Measurements from ENCODE around the gene SLC22A13. TPM values are rescaled to one million over a fixed set of nuclear protein-coding genes. Genes with fewer than 3 reads are reported as not detected.

Gene SLC22A13
- total RNA-seq, 4 donors from 2014 or later = 0.32 to 0.68 (median 0.60) TPM; not detected in 1

GRCh38 chr3:38247366-38248035 is 18.1 kb upstream of the SLC22A13 start:
- intact Hi-C loops (cut with DNase I; ENCODE audit: low total_unique reads) (loop anchor here (10.0 kb wide), 1 partner anchor 583 kb away; no protein-coding TSS in a partner anchor), in situ Hi-C loops (cut with MboI; ENCODE audit: low pct_ligation_motif_present in 1 of 4, low pct_unique_long_range_greater_than_20kb in 1 of 4, low sequenced_read_pairs in 3 of 4) (no loop called here)
- Histone ChIP-seq H3K4me3 (no peak overlapping the region), H3K9me3 (no peaks in the 10 kb centered on the region), H3K4me1 (peaks cover 0 to 8% (median 0%) of the 10 kb centered on the region in 4 donors), H3K36me3 (peaks cover 0 to 41% (median 20%) of the 10 kb centered on the region in 4 donors), H3K27me3 (no peaks in the 10 kb centered on the region), H3K27ac (no peak overlapping the region)
- no peak for TF ChIP-seq POLR2AphosphoS5 (IDR thresholded peaks at IDR 0.05)
- no peak for TF ChIP-seq EP300 (IDR thresholded peaks at IDR 0.05; ENCODE audit: low read depth)
- no peak for TF ChIP-seq POLR2A (IDR thresholded peaks at IDR 0.05)
- TF ChIP-seq CTCF (IDR thresholded peaks at IDR 0.05) = no peak
- no peak for DNase-seq

- intact Hi-C loops (cut with DNase I; ENCODE audit: low total_unique reads) (no loop called here), in situ Hi-C loops (cut with MboI; ENCODE audit: low pct_ligation_motif_present in 1 of 4, low pct_unique_long_range_greater_than_20kb in 1 of 4, low sequenced_read_pairs in 3 of 4) (no loop called here)
- Histone ChIP-seq H3K9me3 (no peaks in the 10 kb centered on the region), H3K27me3 (no peaks in the 10 kb centered on the region), H3K4me3 (no peak overlapping the region), H3K4me1 (peaks cover 0 to 8% (median 0%) of the 10 kb centered on the region in 4 donors), H3K36me3 (peaks cover 0 to 64% (median 26%) of the 10 kb centered on the region in 4 donors), H3K27ac (no peak overlapping the region)
- DNase-seq = no peak
- WGBS, 2 donors (ENCODE audit: low coverage in 1 of 2) = 89 to 96% methylated on average over 2 of the region's 2 CpGs
- TF ChIP-seq POLR2A (IDR thresholded peaks at IDR 0.05) (no peak), CTCF (IDR thresholded peaks at IDR 0.05) (no peak), EP300 (IDR thresholded peaks at IDR 0.05; ENCODE audit: low read depth) (no peak), POLR2AphosphoS5 (IDR thresholded peaks at IDR 0.05) (no peak)
These were observed 15.4 kb upstream of the SLC22A13 start for GRCh38 chr3:38250198-38250597.

GRCh38 chr3:38251197-38251596 is 14.4 kb upstream of the SLC22A13 start:
- no peak for DNase-seq
- Histone ChIP-seq H3K27me3 (no peaks in the 10 kb centered on the region), H3K4me1 (peaks cover 0 to 8% (median 0%) of the 10 kb centered on the region in 4 donors), H3K36me3 (peaks cover 0 to 61% (median 22%) of the 10 kb centered on the region in 4 donors), H3K4me3 (no peak overlapping the region), H3K9me3 (no peaks in the 10 kb centered on the region), H3K27ac (no peak overlapping the region)
- TF ChIP-seq CTCF (IDR thresholded peaks at IDR 0.05) (no peak), EP300 (IDR thresholded peaks at IDR 0.05; ENCODE audit: low read depth) (no peak), POLR2AphosphoS5 (IDR thresholded peaks at IDR 0.05) (no peak), POLR2A (IDR thresholded peaks at IDR 0.05) (no peak)
- intact Hi-C loops (cut with DNase I; ENCODE audit: low total_unique reads) = no loop called here
- in situ Hi-C loops (cut with MboI; ENCODE audit: low pct_ligation_motif_present in 1 of 4, low pct_unique_long_range_greater_than_20kb in 1 of 4, low sequenced_read_pairs in 3 of 4) = no loop called here
- WGBS, 2 donors (ENCODE audit: low coverage in 1 of 2) = 89 to 95% methylated on average over 3 to 4 of the region's 4 CpGs

DNA sequence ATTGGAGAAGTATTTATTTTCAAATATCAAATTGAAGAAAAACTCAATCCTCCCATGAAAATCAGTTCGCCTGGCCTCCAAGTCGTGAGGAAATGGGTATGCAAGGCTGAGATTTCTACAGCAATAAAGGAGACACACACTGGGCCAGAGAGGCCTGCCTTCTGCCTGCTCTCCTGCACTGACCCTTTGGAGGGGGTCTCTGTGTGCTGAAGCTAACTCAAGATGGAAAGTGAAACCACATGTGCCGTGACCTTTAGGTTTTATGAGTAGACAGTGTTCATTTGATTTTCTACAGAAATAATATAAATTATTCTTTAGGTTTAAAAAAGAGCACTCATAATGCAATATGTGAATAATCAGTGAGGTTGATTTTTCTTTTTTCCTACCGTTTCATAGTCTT is 11.9 kb upstream of the SLC22A13 start:
- in situ Hi-C loops (cut with MboI; ENCODE audit: low pct_ligation_motif_present in 1 of 4, low pct_unique_long_range_greater_than_20kb in 1 of 4, low sequenced_read_pairs in 3 of 4) = no loop called here
- no peak overlapping the region for H3K4me3 ChIP-seq
- TF ChIP-seq CTCF (IDR thresholded peaks at IDR 0.05) (no peak), POLR2A (IDR thresholded peaks at IDR 0.05) (no peak), EP300 (IDR thresholded peaks at IDR 0.05; ENCODE audit: low read depth) (no peak), POLR2AphosphoS5 (IDR thresholded peaks at IDR 0.05) (no peak)
- H3K36me3 ChIP-seq = peaks cover 0 to 52% (median 15%) of the 10 kb centered on the region in 4 donors
- WGBS, 2 donors (ENCODE audit: low coverage in 1 of 2) = 86 to 98% methylated on average over 4 of the region's 4 CpGs
- H3K9me3 ChIP-seq = no peaks in the 10 kb centered on the region
- H3K27ac ChIP-seq = no peak overlapping the region
- H3K4me1 ChIP-seq = no peaks in the 10 kb centered on the region
- H3K27me3 ChIP-seq = no peaks in the 10 kb centered on the region
- intact Hi-C loops (cut with DNase I; ENCODE audit: low total_unique reads) = no loop called here
- no peak for DNase-seq

Data from transverse colon (tissue), 4 donors.